SU-DHL-6 (cell line): ENCODE measurements around the gene ENKD1.

Source experiments
- EZH2phosphoT487 ChIP-seq: fragments of 200-600 bp; sonication (generic), shearing (Covaris generic); conservative IDR thresholded peaks from 2 replicates; pipeline ENCODE4 v1.6.1; 2018; ENCODE audit warnings: mild to moderate bottlenecking, antibody characterized with exemption, low read length, moderate library complexity, mixed read lengths
- TF ChIP-seq, protein P1 (sequence below): fragments of 200-600 bp; sonication (generic); IDR thresholded peaks from one replicate; pipeline ENCODE4 v1.5.1; 2017; ENCODE audit warnings: antibody characterized with exemption, mild to moderate bottlenecking, low read length, moderate library complexity; ENCODE audit not compliant: insufficient read depth, poor library complexity, severe bottlenecking

DNA sequence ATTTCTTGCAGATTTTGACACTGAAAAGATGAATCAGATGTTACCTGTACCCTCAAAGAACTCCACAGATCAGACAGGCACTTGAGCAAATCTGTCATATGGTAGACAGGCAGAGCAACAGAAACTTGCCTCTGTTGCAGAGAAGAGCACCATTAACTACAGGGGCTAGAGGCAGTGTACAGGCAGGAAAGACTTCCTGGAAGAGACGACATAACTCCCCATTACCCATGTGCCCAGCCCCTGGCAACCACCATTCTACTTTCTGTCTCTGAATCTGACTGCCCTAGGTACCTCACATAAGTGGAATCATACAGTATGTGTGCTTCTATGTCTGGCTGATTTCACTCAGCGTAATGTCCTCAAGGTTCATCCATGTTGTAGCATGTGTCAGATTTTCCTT is 37.1 kb upstream of the ENKD1 start:
- TF ChIP-seq, protein P1, sequence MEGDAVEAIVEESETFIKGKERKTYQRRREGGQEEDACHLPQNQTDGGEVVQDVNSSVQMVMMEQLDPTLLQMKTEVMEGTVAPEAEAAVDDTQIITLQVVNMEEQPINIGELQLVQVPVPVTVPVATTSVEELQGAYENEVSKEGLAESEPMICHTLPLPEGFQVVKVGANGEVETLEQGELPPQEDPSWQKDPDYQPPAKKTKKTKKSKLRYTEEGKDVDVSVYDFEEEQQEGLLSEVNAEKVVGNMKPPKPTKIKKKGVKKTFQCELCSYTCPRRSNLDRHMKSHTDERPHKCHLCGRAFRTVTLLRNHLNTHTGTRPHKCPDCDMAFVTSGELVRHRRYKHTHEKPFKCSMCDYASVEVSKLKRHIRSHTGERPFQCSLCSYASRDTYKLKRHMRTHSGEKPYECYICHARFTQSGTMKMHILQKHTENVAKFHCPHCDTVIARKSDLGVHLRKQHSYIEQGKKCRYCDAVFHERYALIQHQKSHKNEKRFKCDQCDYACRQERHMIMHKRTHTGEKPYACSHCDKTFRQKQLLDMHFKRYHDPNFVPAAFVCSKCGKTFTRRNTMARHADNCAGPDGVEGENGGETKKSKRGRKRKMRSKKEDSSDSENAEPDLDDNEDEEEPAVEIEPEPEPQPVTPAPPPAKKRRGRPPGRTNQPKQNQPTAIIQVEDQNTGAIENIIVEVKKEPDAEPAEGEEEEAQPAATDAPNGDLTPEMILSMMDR: no peak
- TF ChIP-seq EZH2phosphoT487: no peak
